ENCODE results near the gene LRRC51.

GRCh38 chr11:72038491-72038890 is 42.2 kb upstream of the LRRC51 start:
- TF ChIP-seq, protein P1, sequence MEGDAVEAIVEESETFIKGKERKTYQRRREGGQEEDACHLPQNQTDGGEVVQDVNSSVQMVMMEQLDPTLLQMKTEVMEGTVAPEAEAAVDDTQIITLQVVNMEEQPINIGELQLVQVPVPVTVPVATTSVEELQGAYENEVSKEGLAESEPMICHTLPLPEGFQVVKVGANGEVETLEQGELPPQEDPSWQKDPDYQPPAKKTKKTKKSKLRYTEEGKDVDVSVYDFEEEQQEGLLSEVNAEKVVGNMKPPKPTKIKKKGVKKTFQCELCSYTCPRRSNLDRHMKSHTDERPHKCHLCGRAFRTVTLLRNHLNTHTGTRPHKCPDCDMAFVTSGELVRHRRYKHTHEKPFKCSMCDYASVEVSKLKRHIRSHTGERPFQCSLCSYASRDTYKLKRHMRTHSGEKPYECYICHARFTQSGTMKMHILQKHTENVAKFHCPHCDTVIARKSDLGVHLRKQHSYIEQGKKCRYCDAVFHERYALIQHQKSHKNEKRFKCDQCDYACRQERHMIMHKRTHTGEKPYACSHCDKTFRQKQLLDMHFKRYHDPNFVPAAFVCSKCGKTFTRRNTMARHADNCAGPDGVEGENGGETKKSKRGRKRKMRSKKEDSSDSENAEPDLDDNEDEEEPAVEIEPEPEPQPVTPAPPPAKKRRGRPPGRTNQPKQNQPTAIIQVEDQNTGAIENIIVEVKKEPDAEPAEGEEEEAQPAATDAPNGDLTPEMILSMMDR (IDR thresholded peaks at IDR 0.05; ENCODE audit: low read depth, low read length), result no peak
- TF ChIP-seq EZH2phosphoT487 (IDR thresholded peaks at IDR 0.05; ENCODE audit: low read depth), result no peak
